ENCODE measurements around the gene LHFPL2.
A peak's percentile ranks its signal among the peaks of the same experiment; 100 is the strongest.

LHFPL2 gene

GRCh38 chr5:78565395-78565794, 83.2 kb downstream of the LHFPL2 start:
- DNase-seq, result no peak

- no peak for DNase-seq
These were observed 85.0 kb downstream of the LHFPL2 start for GRCh38 chr5:78563621-78564020.

- DNase-seq, result no peak
These were observed 85.8 kb downstream of the LHFPL2 start for GRCh38 chr5:78562714-78563330.

DNA sequence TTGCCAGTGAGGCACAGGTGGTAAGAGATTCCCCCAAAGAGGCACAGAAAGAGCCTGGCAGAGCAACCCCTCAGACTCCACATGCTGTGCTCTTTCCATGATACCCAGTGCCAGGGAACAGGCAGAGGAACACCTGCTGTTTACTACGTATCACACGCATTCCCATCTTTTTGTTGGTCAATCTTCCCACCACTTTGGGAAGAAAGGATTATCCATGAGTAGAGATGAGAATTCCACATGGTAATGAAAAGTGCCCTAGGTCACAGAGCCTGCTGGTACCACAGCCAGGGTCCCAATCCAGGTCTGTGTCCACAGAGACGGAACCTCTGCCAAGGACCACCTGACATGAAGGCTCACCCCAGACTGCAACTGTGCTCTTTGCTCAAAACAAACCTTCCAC, 86.6 kb downstream of the LHFPL2 start:
- no peak for DNase-seq

DNA sequence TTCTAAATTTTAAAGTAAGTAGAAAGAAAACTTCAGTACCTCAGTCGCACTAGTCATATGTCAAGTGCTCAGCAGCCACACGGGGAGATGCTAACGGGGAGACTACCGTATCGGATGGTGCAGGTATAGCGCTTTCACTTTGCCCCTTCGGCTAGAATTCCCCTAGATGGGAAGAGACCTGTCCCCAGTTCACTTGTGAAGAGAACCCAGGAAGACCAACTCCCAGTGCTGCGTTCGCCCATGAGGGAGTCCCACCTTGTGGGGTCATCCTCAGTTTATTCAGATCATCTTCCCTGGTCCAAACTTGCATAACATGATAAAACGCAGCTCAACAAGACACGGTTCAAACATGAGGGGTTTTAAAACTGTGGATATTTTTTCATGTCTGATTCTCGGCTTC, 87.3 kb downstream of the LHFPL2 start:
- DNase-seq, result no peak

DNA sequence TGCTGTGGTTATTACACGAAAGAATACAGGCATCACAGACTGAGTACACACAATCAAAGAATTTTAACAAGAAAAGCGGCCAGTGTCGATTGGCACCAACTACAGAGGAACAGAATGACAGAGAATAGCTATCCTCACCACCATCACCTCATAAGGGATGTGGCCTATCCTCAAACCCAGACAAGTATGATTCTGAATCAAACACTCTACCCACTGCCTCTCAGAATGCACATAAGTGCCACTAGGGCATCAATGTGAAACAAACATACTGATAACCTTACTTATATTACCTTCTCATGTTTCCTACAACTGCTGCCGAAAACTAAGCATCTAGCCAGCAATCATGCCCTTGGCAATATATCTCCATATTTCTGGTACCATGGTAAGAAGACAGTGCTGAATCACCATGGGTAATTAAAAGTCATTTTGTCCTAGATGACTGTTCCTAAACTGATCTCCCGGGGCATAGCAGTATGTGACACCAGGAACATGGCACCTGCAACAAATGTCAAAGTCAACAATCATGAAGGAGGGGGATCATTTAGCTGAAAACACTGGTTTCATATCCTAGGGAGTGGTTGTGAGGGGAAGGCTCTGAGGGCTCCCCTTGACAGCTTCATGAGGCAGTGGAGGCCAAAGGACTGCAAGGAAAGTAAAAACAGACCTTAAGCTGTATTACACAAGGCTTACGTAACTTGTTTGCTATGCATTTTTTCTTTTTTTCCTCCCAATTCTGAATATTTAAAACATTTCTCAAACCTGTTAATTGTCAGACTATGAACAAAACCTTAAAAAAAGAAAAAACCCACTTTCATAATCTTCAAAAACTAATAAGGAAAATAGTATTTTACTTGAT, 88.3 kb downstream of the LHFPL2 start:
- DNase-seq, result no peak

DNA sequence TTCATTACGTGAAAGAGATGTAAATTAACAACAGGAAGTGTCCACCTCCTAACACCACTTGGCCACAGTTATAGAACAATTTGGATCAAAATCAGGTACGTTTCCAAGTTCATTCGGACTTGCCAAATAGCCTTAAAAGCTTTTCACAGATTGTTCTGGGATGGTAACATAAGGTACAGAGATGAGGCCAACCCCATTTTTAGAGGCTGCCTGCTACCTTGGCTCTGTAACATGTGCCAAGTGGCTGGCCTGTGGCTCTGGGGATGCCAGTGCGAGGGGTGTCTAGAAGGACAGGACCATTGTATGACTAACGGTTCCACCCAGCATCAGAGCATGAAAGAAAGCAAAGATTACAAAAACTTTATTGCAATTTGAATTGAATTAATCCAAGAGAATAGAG, 91.0 kb downstream of the LHFPL2 start:
- DNase-seq, result no peak

DNA sequence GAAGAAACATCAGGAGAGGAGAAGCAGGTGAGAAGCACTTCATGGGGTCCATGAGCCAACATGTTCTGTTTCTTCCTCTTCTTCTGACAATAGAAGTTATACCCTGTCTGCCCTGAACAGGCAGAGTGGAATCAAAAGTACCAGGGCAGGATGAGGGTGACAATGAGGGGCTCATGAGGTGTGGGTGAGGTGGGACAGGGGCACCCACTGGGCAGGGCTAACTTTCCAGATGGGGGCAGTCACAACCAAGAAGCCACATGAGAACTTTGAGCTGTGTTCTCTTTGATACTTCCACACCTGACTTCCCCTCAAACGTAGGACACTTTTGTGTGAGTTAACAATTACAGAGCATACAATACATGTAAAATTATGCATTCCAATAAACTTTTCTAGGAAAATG, 92.7 kb downstream of the LHFPL2 start:
- no peak for DNase-seq

DNA sequence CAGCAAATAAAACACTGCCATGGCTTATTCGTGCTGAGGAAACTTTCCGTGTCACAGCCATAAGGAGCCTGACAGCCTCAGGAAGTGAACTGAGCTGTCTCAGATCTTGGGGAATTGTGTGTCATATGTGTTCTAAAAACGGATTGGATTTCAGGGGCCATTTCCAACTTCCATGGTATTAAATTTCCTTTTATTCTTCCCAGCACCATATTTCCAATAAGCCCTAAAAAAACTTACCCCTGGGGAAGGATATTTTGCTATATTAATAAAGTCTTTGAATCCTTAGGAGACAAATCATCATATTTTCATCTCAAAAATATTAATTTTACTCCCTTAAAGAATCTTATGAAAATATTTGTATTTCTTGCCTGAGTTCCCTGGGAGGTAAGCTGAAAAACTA, 93.9 kb downstream of the LHFPL2 start:
- DNase-seq, result no peak

GRCh38 chr5:78553580-78554353, 94.8 kb downstream of the LHFPL2 start:
- no peak for DNase-seq

GRCh38 chr5:78552729-78553342, 95.7 kb downstream of the LHFPL2 start:
- DNase-seq, result no peak

DNA sequence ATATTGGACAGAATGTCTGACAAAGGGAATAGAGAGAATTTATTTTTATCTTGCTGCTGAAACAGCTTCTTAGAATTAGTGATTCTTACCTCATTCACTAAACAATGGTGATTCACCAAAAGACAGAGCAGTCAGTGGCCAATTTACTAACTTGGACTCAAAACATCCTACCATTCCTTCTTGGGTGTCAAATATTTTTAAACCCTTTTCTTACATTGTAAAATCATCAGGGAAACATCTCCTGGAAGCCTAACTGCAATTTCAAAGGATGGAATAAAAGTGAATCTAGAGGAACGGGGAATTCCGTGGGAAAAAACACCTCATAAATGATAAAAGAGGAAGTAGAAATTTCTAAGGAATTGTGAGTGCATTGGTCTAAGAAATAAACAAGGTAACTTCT, 97.7 kb downstream of the LHFPL2 start:
- no peak for DNase-seq

GRCh38 chr5:78549043-78549442, 99.5 kb downstream of the LHFPL2 start:
- DNase-seq, result no peak

GRCh38 chr5:78547731-78548615, 100.6 kb downstream of the LHFPL2 start:
- peak in 1 of 2 experiments; percentile 36 for DNase-seq

GRCh38 chr5:78547183-78547582, 101.4 kb downstream of the LHFPL2 start:
- DNase-seq, result no peak

GRCh38 chr5:78546276-78546996, 102.1 kb downstream of the LHFPL2 start:
- no peak for DNase-seq

DNA sequence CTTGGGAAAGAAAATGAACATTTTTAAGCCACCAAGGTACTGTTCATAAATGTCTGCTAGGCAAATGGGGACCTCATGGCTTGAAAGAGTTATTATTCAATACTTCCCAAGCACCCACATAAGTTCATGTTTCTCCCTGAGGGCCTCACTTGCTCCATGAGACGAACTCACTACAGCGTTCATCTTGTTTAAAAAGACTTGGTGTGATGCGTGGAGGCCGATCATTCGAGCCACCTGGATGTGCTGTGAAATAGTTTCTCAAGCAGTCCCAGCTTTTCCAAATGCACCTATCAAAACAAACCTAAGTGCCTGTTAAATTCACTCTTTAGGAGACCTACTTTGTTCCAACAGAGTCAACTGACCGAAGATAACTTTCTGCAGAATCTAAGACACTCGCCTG, 103.2 kb downstream of the LHFPL2 start:
- no peak for DNase-seq

- DNase-seq, result no peak
These were observed 103.9 kb downstream of the LHFPL2 start for GRCh38 chr5:78544561-78545201.

DNA sequence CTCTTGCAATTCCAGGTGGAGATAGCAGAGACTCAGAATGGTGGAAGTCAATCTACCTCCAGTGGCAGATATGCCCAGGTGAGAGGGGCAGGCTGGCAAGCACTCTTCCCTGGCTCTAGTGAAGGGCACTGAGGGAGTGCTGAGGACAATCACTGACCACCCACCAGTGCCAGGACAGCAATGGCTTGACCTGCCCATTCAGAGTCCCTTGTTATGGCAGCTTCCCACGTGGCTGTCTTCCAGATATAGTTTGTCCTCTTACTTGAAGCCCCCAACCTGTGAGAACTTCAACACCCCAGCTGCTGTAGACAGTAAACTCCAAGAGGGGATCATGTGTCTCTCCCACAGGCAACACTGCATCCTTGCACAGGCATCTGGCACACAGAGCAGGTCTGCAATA, 104.7 kb downstream of the LHFPL2 start:
- no peak for DNase-seq

DNA sequence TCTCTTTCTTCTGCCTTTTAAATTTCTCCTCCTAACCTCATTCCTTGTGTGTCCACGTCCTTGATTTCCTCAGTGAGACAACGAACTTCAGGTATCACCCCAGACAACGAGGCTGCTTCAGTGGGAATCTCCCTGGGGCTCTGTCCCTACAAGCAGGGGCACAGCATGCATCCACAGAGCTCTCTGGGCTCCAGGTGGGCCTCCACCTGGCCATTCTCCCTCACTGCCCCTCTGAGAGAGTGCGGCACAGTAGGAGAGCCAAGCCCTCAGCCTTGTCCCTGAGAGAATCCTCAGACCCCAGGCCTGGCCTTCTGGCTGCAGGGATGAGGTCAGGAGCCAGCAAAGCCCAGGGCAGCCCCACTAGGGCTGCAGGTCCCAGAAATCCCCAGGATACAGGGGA, 105.3 kb downstream of the LHFPL2 start:
- no peak for DNase-seq

DNA sequence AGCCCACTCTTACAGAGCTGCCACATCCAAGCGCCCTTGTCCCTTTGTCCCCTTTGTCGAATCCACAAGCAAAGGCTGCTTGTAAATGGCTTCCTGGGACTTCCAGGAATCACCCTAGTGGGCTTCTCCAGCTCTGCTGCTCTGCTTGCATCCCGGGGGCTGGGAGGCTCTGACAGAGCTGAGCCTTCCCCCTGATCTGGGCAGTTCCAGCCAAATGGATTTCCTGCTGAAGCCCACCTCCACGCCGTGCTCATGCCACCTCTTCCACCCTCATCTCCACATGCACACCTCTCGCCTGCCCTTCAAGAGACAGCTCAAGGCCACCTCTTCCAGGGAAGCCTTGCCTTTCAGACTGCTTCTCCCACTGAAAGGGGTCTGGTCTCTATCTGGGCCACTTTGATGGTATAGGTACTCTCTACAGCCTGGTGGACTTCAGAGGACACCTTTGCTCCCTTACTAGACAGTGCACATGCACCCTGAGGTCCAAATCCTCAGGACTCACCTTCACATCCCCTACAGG, 106.2 kb downstream of the LHFPL2 start:
- no peak for DNase-seq

All from NCI-H446 (cell line).